KOPT-K1 (cell line): ENCODE results near the gene SLC25A48.

Experiments used
- H3K27ac ChIP-seq: fragments of 200-600 bp; sonication (generic); 2 replicates; pipeline ENCODE4 v1.5.1; 2016; ENCODE audit warnings: antibody characterized with exemption, mild to moderate bottlenecking, low read depth, low read length; ENCODE audit not compliant: poor library complexity, severe bottlenecking
- H3K36me3 ChIP-seq: fragments of 200-600 bp; sonication (generic); 2 replicates; pipeline ENCODE4 v1.5.1; 2017; ENCODE audit warnings: antibody characterized with exemption, mild to moderate bottlenecking, low read length, moderate library complexity; ENCODE audit not compliant: insufficient read depth
- H3K9me3 ChIP-seq: fragments of 200-600 bp; sonication (generic); 2 replicates; pipeline ENCODE4 v1.5.1; 2017; ENCODE audit warnings: antibody characterized with exemption, low read length, mild to moderate bottlenecking; ENCODE audit not compliant: insufficient read depth, poor library complexity, severe bottlenecking

The SLC25A48 gene

GRCh38 chr5:135862086-135862485 lies 27.6 kb downstream of the SLC25A48 start:
- Histone ChIP-seq H3K27ac (no peak overlapping the region), H3K9me3 (peaks cover 11% of the 10 kb centered on the region), H3K36me3 (no peaks in the 10 kb centered on the region)

- Histone ChIP-seq H3K36me3 (no peaks in the 10 kb centered on the region), H3K9me3 (peaks cover 11% of the 10 kb centered on the region), H3K27ac (no peak overlapping the region)
Measured at GRCh38 chr5:135862744-135863143, 28.3 kb downstream of the SLC25A48 start.

GRCh38 chr5:135864503-135865435 lies 30.3 kb downstream of the SLC25A48 start:
- Histone ChIP-seq H3K9me3 (no peaks in the 10 kb centered on the region), H3K27ac (no peak overlapping the region), H3K36me3 (no peaks in the 10 kb centered on the region)

- no peaks in the 10 kb centered on the region for H3K36me3 ChIP-seq
- H3K27ac ChIP-seq = no peak overlapping the region
Measured at GRCh38 chr5:135866016-135866415, 31.6 kb downstream of the SLC25A48 start.

GRCh38 chr5:135867599-135867998 lies 33.1 kb downstream of the SLC25A48 start:
- no peaks in the 10 kb centered on the region for H3K9me3 ChIP-seq
- no peaks in the 10 kb centered on the region for H3K36me3 ChIP-seq
- no peak overlapping the region for H3K27ac ChIP-seq

More at GRCh38 chr5:135866016-135866415, 31.6 kb downstream of the SLC25A48 start:
- H3K9me3 ChIP-seq = no peaks in the 10 kb centered on the region

- H3K27ac ChIP-seq = no peak overlapping the region
- no peaks in the 10 kb centered on the region for H3K36me3 ChIP-seq
- no peaks in the 10 kb centered on the region for H3K9me3 ChIP-seq
Measured at GRCh38 chr5:135868681-135869080, 34.2 kb downstream of the SLC25A48 start.

- no peaks in the 10 kb centered on the region for H3K9me3 ChIP-seq
- H3K27ac ChIP-seq = no peak overlapping the region
- H3K36me3 ChIP-seq = no peaks in the 10 kb centered on the region
Measured at GRCh38 chr5:135869276-135869675, 34.8 kb downstream of the SLC25A48 start.

- Histone ChIP-seq H3K9me3 (no peaks in the 10 kb centered on the region), H3K27ac (no peak overlapping the region), H3K36me3 (no peaks in the 10 kb centered on the region)
Measured at GRCh38 chr5:135869935-135870334, 35.5 kb downstream of the SLC25A48 start.

GRCh38 chr5:135871268-135871915 lies 36.9 kb downstream of the SLC25A48 start:
- Histone ChIP-seq H3K9me3 (no peaks in the 10 kb centered on the region), H3K27ac (no peak overlapping the region), H3K36me3 (no peaks in the 10 kb centered on the region)

GRCh38 chr5:135873831-135874230 lies 39.4 kb downstream of the SLC25A48 start:
- no peaks in the 10 kb centered on the region for H3K9me3 ChIP-seq
- H3K27ac ChIP-seq = no peak overlapping the region
- H3K36me3 ChIP-seq = no peaks in the 10 kb centered on the region

- H3K27ac ChIP-seq = no peak overlapping the region
- H3K36me3 ChIP-seq = no peaks in the 10 kb centered on the region
- no peaks in the 10 kb centered on the region for H3K9me3 ChIP-seq
Measured at GRCh38 chr5:135874461-135874860, 40.0 kb downstream of the SLC25A48 start.

GRCh38 chr5:135875567-135875966 lies 41.1 kb downstream of the SLC25A48 start:
- Histone ChIP-seq H3K27ac (no peak overlapping the region), H3K9me3 (no peaks in the 10 kb centered on the region), H3K36me3 (no peaks in the 10 kb centered on the region)

GRCh38 chr5:135876146-135876545 lies 41.7 kb downstream of the SLC25A48 start:
- no peaks in the 10 kb centered on the region for H3K36me3 ChIP-seq
- no peaks in the 10 kb centered on the region for H3K9me3 ChIP-seq
- no peak overlapping the region for H3K27ac ChIP-seq

- no peak overlapping the region for H3K27ac ChIP-seq
- no peaks in the 10 kb centered on the region for H3K36me3 ChIP-seq
- H3K9me3 ChIP-seq = no peaks in the 10 kb centered on the region
Measured at GRCh38 chr5:135877570-135878155, 43.2 kb downstream of the SLC25A48 start.

- Histone ChIP-seq H3K9me3 (no peaks in the 10 kb centered on the region), H3K36me3 (no peaks in the 10 kb centered on the region)
Measured at GRCh38 chr5:135878156-135878620, 43.7 kb downstream of the SLC25A48 start.

More at GRCh38 chr5:135878156-135878620, 43.7 kb downstream of the SLC25A48 start:
- H3K27ac ChIP-seq = no peak overlapping the region
